Germinal center (tissue), 1 donor: ENCODE results near the gene ACSL5.
A peak's percentile ranks its signal among the peaks of the same experiment; 100 is the strongest.

Source experiments
- DNase-seq: peaks from one replicate; pipeline ENCODE4 v3.0.0; 2012; ENCODE audit warnings: mixed read lengths, low spot score

Gene ACSL5

GRCh38 chr10:112409755-112410154, 35.8 kb downstream of the ACSL5 start:
- DNase-seq: no peak

- DNase-seq: no peak
These were observed 38.8 kb downstream of the ACSL5 start for GRCh38 chr10:112412696-112413095.

- DNase-seq: no peak
These were observed 47.8 kb downstream of the ACSL5 start for GRCh38 chr10:112421731-112422130.

- no peak for DNase-seq
These were observed 50.7 kb downstream of the ACSL5 start for GRCh38 chr10:112424651-112425050.

GRCh38 chr10:112426111-112426510, 52.2 kb downstream of the ACSL5 start:
- no peak for DNase-seq

- peak; percentile 60 for DNase-seq
These were observed 55.2 kb downstream of the ACSL5 start for GRCh38 chr10:112429147-112429546.

GRCh38 chr10:112429654-112430230, 55.8 kb downstream of the ACSL5 start:
- DNase-seq: no peak

- no peak for DNase-seq
These were observed 59.2 kb downstream of the ACSL5 start for GRCh38 chr10:112433136-112433535.

GRCh38 chr10:112434988-112435619, 61.2 kb downstream of the ACSL5 start:
- DNase-seq: peak; percentile 11

GRCh38 chr10:112438356-112438755, 64.4 kb downstream of the ACSL5 start:
- DNase-seq: no peak

- DNase-seq: no peak
These were observed 67.6 kb downstream of the ACSL5 start for GRCh38 chr10:112441520-112441919.

GRCh38 chr10:112442063-112442462, 68.1 kb downstream of the ACSL5 start:
- DNase-seq: no peak

GRCh38 chr10:112446055-112446854, 72.3 kb downstream of the ACSL5 start:
- peak; percentile 8 for DNase-seq

- peak; percentile 78 for DNase-seq
These were observed 73.1 kb downstream of the ACSL5 start, which contains the start of the genes VTI1A and ZDHHC6 for GRCh38 chr10:112446855-112447619. Gene VTI1A (plus strand): TSS chr10:112447215. CDS start chr10:112447374, 159 bp downstream. Gene ZDHHC6 (minus strand): TSS chr10:112446914. CDS start chr10:112445436, 1,478 bp downstream.

GRCh38 chr10:112447620-112447928, 73.7 kb downstream of the ACSL5 start:
- DNase-seq: no peak

- DNase-seq: no peak
These were observed 75.0 kb downstream of the ACSL5 start for GRCh38 chr10:112448888-112449287.

GRCh38 chr10:112454910-112455779, 81.2 kb downstream of the ACSL5 start:
- DNase-seq: no peak

- DNase-seq: peak; percentile 16
These were observed 82.6 kb downstream of the ACSL5 start for GRCh38 chr10:112456533-112456932.

- DNase-seq: no peak
These were observed 86.5 kb downstream of the ACSL5 start for GRCh38 chr10:112460366-112460765.

GRCh38 chr10:112461029-112461887, 87.3 kb downstream of the ACSL5 start:
- DNase-seq: no peak
